GM18502 (cell line): ENCODE data around the gene NPR1.
"Not testable (repeated sequence)": the region's sequence is repeated elsewhere in the genome, so short reads cannot be mapped to it uniquely, and the experiment has no call there.

Experiments
- ATAC-seq: cut with Tn5 transposase; IDR thresholded peaks from one replicate; pipeline ENCODE4 v1.9.1; 2021; ENCODE audit warnings: mild to moderate bottlenecking; ENCODE audit not compliant: unreplicated experiment, poor library complexity

The NPR1 gene

DNA sequence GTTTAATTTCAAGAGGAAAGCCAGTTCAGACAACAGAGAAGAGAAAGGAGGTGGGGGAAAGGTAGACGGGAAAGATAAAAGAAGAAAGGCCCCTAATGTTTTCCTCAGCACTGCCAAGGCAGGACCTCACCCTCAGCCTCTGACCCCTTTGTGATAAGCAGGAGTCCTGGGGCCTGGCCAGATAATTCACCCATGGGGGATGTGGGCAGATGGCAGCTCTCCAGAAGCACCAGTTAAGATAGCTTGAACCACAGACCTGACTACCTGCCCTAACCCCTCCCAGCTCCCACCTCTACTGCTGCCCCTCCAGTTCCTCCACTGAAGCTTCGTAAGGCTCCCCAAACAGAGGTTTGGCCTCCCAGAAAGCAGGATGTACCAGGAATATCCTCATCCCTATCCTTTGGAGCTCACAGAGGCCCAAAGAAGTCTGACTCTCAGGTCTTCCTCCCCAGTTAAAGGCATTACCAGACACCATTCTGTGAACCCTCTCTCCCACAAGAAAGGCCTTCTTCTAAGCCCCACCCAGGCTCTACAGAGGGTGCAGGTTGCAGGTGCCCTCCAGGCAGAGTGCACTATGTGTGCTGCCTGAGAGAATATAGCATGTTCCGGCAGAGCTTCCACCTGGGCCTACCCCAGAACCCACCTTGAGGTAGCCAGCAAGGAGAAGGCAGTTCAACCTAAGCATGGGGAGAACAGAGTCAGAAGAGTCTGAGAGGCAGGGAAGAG lies 29.2 kb upstream of the NPR1 start:
- no peak for ATAC-seq

DNA sequence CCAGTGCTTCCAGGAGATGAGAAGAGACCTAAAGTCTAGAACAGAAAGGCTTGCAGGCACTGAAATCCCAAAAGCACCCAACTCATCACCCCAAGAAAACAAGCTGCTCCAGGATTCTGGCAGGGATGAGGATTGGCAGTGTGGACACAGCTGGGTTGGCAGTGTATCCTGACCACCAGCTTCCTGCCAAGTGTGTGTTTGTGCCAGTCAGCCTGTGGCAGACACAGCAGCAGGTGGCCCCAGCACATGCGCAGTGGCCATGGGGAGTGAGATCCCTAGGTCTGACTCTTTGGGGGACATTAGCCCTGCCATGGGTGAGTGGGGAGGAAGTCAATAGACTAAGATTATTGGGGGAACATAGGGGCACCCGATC lies 28.6 kb upstream of the NPR1 start:
- no peak for ATAC-seq

DNA sequence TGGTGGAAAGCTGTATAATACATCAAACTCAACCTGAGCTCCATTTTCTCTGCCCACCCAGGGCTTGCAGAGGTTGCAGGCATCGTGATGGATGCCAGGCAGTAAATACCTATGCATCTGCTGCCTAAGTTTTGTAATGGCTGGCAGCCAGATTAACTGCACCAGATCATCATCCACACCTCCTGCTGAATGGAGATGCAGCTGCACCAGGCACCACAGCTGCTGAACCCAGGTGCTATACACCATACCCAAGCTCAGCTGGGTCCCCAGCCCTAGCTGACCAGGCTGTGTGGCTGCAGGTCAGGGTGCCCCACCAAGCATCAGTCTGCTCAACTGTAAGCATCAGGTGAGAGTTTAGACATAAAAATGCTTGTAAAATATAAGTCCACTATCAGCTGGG lies 26.7 kb upstream of the NPR1 start:
- no peak for ATAC-seq

DNA sequence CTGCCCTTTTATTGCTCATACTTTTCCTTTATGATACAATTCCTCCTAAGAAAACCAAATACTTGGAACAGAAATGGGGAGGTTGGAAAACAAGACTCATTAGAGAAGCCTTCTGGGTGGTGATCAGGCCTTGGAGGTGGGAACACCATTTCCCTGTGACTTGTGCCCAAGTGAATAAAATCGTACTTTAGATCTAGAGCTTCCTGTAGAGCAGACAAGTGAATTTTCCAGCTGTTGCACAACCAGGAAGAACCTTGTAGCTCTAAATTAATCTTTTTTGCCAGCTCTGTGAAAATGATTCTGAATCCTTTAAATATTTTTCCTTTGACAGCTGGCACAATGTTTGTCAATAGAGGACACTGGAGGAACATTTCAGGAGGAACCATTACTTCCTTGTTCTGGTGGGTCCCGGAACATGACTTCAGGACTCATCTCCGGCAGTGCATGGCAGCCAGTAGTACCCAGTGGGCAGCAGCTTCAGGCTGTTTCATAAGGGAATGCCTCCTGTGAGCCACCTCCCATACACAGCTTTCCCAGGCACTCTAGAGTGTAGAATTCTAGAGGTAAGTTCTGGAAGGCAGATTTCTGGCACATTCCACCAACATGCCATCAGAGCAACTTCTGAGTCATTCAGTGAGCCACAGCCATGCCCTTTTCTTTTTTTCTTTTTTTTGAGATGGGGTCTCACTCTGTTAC lies 25.5 kb upstream of the NPR1 start:
- ATAC-seq, result no peak

DNA sequence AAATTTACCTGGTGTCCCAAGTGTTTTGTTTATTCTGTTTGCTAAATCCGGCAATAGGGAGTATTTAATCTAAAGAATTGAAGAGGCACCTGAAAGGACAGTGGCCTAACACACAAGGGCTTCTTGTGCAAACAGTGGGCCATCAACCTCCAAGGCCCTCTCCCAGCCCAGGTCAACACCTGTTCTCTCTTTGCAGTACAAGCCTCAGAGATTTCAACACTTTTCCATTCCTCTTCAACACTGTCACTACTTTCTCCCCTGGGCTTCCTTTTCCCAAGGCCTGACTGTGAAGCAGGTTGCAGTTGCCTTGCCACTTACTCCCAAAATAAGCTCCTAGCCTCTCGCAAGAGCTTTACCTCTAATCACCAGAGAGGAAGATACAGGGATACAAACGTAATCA lies 23.2 kb upstream of the NPR1 start:
- no peak for ATAC-seq

DNA sequence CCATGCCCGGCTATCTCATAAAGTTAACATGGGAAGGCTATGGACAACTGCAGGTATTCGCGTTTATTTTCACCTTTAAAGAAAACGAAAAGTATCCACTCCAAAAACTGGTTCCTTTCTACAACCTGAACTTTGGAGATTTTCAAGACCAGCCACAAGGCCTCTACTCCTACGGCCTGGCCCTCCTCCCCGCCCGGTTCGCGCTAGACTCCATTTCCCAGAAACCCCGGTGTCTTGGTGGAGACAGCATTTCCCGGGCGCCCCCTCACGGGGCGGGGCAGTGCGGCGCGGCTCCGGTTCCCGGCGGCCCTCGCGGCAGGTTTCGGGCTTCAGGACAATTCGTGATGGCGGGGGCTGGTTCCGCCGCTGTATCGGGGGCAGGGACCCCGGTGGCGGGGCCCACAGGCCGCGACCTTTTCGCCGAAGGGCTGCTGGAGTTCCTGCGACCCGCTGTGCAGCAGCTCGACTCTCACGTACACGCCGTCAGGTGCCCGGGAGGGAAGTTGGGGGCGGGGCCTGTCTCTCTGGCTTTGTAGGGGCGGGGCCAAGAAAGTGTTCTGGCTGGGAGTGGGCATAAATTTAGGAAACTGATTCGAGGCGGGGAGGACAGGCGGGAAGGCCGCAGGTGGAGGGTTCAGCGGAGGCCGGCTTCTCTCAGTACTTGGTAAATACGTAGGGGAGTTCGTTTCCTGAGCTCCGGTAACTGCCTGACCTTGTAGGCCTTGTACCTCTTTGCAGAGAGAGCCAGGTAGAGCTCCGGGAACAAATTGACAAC lies 19.9 kb upstream of the NPR1 start, which contains the start of gene SNAPIN:
Gene SNAPIN (plus strand): TSS at position 304 of the 775 bp plus-strand sequence. CDS start 41 bp downstream, at position 345.
- peak; percentile 87 for ATAC-seq

DNA sequence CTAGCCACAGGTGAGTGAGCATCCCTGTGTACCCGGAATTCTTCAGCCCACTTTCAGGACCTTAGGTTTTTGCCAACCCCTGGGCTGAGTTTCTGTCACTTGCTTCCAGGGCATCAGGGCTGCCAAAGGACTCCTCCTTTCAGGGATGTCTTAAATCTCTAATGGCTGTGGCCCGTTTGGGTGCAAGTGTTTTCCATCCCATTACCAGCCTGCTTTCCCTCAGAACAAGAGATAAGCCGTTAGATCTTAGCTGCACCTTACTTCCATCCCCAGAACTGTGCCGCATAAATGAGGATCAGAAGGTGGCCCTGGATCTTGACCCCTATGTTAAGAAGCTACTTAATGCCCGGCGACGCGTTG lies 19.3 kb upstream of the NPR1 start:
- ATAC-seq, result no peak

DNA sequence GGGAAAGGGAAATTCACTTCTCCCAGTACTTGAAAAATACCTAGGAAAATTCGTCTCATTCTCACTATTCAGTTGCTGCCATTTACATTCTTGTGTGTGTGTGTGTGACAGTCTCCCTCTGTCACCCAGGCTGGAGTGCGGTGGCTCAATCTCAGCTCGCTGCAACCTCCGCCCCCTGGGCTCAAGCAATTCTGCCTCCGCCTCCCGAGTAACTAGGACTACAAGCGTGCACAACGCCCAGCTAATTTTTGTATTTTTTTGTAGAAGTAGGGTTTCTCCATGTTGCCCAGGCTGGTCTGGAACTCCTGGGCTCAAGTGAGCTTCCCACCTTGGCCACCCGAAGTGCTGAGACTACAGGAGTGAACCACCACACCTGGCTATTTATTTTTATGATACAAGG lies 18.8 kb upstream of the NPR1 start:
- no peak for ATAC-seq

DNA sequence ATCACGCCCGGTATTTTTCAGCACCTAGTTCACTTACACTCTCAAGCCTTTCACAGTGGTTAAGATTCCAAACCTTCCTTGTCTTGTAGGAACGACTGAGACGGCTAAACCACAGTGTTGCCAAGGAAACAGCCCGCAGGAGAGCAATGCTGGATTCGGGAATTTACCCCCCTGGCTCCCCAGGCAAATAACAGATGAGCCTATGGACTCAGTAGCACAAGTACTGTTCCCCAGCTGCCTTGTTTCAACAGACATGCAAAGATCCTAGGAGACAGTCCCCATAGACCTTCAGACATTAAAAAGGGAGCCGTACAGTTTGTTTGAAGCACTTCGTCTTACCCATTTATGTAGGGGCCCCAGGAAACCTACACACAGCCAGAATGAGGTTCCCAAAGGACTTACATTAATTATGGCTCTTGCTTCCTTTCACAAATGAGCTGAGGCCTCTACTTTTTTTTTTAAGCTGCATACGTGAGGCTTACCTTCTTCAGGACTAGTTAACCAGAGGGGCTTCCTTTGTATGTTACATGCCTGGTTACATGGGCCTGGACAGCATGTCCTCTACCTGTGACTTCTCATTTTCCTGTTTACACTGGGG lies 17.3 kb upstream of the NPR1 start:
- ATAC-seq, result no peak

DNA sequence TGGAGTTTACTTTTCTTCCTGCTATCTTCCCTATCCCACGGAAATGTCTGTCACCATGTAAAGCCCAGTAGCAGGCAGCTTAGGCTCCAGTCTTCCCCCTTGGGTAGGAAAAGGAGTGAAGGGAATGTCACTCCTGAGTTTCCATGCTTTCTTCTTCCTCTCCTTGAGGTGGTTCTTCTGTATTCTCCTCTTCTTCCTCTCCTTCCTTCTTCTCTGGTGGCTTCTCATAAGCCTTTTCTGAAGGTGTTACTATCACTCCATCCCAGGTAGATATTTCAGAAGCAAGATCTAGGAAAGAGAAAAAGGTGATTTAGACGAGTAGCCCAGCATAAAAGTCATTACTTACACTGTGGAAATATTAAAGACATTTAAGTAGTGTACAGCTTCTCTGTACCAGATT lies 16.2 kb upstream of the NPR1 start:
- ATAC-seq, result no peak

DNA sequence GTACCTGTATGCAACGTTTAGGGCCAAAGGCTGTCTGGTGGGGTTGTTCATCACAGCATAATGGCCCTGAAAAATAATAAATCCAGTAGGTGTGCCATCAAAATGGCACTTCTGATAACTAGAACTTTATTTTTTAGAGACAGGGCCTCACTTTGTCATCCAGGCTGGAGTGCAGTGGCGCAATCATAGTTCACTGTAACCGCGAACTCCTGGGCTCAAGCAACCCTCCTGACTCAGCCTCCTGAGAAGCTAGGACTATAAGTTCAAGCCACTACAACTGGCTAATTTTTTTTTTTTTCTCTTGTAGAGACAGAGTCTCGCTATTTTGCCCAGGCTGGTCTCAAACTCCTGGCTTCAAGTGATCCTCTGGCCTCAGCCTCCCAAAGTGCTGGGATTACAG lies 15.3 kb upstream of the NPR1 start:
- no peak for ATAC-seq

DNA sequence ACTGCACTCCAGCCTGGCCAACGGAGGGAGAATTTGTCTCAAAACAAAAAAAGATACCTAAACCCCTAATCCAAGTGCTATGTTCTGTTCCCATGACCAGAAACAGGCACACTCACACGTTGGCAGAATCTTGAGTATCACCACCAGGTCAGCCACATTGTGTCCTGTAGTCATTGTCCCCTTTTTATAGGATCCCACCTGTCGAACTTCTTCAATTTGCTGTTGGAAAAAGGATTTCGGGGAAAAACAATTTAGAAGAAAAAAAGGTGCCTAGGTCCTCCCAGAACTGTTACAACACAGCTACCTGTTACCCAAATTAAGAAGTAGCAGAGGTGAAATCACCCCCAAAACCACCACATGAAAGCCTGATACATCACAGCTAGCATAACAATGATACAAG lies 11.0 kb upstream of the NPR1 start:
- ATAC-seq, result no peak

DNA sequence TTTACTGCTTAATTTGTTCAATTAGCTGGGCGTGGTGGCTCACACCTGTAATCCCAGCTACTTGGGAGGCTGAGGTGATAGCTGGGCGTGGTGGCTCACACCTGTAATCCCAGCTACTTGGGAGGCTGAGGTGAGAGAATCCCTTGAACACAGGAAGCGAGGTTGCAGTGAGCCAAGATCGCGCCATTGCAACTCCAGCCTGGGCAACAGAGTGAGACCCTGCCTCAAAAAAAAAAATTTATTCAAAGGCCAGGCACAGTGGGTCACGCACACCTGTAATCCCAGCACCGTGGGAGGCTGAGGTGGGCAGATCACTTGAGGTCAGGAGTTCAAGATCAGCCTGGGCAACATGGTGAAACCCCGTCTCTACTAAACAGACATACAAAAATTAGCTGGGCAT lies 9.8 kb upstream of the NPR1 start:
- not testable (repeated sequence) for ATAC-seq

DNA sequence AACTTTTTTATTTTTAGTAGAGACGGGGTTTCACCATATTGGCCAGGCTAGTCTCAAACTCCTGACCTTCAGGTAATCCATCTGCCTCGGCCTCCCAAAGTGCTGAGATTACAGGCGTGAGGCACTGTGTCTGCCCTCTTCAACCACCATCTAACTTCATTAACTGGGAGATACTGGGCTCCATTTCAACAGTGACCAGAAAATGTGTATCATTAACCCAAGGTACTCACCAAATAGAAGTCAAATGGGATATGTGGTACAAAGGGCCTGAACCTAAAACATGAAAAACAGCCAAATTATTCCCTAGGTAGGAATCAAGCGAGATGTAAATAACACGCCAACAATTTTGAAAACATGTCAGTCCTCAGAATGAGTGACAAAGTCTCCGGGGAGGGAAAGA lies 8.9 kb upstream of the NPR1 start:
- no peak for ATAC-seq

DNA sequence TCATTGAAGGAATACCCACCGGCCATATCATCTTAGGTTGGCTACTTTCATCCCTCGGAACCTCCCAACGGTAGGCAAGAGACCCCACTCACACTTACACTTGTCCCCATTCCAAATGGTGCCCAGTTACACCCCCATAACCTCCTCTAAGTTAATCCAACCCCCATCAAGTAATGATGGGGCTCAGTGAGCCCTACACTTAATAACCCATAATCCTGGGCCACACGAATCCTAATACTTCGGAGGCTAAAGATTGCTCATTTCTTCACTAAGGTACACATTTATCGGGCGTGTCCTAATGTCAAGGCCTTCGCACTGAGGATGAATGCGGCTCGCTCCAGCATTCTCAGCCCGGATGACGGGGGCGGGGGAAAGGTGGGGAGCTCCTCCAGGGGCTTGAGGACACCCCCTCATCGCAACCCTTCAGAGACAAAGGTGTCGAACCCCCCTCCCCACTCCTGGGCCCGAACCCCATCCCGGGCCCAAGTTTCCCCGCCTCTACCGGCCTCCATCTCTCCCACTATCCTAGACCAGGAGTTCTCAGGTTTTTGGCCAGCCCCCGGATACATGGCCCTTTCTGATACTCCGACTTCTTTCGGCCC lies 8.1 kb upstream of the NPR1 start:
- peak; percentile 15 for ATAC-seq

DNA sequence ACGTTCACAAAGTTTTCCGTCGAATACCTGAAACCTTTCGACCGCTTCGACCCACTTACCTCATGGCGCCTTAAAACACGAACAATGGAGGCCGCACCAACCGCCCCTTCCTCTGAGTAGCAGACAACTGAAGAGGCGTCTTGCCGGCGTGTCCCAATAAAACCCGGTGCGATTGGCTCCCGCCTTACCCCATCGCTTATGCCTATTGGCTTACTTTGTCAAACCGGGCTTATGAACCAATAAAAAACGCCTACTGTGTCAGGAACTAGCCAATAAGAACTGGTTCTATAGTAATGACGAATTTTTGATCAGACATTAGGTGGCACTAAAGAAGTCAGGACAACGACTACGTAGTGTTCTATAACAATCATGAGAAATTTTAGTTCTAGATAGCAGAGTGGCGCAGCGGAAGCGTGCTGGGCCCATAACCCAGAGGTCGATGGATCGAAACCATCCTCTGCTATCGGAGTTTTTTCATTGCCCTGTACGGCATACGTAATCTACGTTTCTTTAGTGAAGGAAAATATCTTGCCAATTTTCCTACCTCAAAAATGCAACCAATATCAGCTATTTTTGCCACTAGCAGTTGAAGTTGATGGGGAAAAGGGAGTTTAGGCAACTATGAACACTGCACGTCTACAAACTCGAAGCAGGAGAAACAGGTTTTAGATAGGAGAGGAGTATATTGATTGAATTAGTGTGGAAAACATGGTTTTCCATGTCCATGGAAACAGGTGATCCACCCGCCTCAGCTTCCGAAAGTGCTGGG lies 7.4 kb upstream of the NPR1 start, which contains the start of gene ILF2:
Gene ILF2 (minus strand): TSS at position 135 of the 769 bp plus-strand sequence. CDS start 71 bp downstream, at position 64.
- ATAC-seq, result peak; percentile 90

DNA sequence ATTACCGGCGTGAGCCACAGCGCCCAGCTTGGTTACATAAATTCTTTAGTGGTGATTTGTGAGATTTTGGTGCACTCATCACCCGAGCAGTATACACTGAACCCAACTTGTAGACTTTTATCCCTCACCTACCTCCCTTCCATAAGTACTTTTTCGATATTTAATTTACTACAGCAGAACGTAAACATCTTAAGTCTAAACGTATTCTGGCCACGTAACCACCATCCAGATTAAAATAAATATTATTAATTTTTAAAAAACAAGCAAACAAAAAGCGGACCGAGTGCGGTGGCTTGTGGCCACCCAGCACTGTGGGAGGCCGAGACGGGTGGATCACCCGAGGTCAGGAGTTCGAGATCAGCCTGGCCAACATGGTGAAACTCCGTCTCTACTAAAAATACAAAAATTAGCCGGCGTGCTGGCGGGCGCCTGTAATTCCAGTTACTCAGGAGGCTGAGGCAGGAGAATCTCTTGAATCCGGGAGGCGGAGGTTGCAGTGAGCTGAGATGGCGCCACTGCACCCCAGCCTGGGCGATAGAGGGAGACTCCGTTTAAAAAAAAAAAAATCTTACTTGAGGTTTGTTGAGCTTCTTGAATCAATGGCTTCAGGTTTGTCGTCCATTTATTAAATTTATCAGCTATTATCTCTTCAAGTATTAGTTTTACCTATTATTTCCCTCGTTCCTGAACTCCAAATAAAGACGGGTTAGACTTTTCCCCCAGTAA lies 6.7 kb upstream of the NPR1 start:
- ATAC-seq, result peak; percentile 26

DNA sequence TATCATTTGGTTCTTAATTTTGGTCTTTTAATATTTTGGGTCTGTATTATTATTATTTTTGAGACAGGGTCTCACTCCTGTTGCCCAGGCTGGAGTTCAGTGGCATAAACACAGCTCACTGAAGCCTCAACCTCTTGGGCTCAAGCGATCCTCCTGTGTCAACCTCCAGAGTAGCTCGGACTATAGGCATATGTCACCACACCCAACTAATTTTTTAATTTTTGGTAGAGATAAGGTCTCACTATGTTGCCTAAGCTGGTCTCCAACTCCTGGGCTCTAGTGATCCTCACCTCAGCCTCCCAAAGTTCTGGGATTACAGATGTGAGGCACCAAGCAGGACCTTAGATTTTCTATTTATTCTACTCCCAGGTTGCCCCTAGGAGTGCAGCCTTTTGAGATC lies 5.0 kb upstream of the NPR1 start:
- no peak for ATAC-seq
